ENCODE results near the gene CALHM1. TPM values are rescaled to one million over a fixed set of nuclear protein-coding genes. Genes with fewer than 3 reads are reported as not detected.

CALHM1 gene
- total RNA-seq, 4 donors from 2014 or later, result not detected

DNA sequence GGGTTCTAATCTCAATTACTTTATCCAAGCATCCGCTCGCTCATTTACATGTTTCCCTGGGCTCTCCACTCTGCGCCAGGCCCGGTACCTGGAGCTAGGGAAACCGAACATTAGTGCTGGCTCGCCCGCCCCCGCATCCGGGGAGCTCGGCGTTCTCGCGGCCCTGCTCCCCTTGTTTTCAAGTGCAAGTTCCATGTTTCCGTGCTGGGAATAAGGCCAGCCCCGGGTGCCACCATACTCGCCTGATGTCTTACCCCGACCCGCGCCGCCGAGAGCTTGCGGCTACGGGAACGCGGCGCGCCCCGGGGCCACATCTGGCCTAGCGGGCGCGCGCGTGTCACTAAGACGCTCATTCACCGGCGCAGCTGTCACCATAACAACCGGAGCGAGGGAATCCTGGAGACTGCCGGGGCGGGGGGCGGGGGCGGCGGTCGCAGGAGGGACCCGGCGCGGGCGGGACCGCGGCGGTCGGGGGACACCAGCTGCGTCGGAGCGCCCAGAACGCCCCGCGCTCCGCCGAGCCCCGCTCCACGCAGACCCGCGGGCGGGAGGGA lies 34.7 kb upstream of the CALHM1 start, which contains the start of gene NEURL1:
Gene NEURL1, plus strand, starts transcription at position 344 of the 554 bp plus-strand sequence. CDS start 683 bp downstream, outside the sequence.
- ATAC-seq (peak in 1 of 2 donors; percentile 25), DNase-seq (no peak)
- intact Hi-C loops (cut with DNase I; ENCODE audit: low total_unique reads), result no loop called here
- no peaks in the 10 kb centered on the region for H3K9me3 ChIP-seq
- H3K36me3 ChIP-seq, result no peaks in the 10 kb centered on the region
- H3K4me3 ChIP-seq, result peak within 1 kb of the TSS; percentile 42 to 61 (median 51)
- H3K4me1 ChIP-seq, result peaks cover 0 to 8% of the 10 kb centered on the region in 2 donors
- H3K27me3 ChIP-seq, result peaks cover 13 to 15% (median 13%) of the 10 kb centered on the region in 3 donors
- no peak within 1 kb of the TSS for H3K27ac ChIP-seq
- TF ChIP-seq, protein P1, sequence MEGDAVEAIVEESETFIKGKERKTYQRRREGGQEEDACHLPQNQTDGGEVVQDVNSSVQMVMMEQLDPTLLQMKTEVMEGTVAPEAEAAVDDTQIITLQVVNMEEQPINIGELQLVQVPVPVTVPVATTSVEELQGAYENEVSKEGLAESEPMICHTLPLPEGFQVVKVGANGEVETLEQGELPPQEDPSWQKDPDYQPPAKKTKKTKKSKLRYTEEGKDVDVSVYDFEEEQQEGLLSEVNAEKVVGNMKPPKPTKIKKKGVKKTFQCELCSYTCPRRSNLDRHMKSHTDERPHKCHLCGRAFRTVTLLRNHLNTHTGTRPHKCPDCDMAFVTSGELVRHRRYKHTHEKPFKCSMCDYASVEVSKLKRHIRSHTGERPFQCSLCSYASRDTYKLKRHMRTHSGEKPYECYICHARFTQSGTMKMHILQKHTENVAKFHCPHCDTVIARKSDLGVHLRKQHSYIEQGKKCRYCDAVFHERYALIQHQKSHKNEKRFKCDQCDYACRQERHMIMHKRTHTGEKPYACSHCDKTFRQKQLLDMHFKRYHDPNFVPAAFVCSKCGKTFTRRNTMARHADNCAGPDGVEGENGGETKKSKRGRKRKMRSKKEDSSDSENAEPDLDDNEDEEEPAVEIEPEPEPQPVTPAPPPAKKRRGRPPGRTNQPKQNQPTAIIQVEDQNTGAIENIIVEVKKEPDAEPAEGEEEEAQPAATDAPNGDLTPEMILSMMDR (IDR thresholded peaks at IDR 0.05 in 4 of 5, conservative IDR thresholded peaks at IDR 0.05 in 1 of 5), result no peak
- in situ Hi-C loops (cut with MboI; ENCODE audit: low sequenced_read_pairs in 4 of 4), result no loop called here

DNA sequence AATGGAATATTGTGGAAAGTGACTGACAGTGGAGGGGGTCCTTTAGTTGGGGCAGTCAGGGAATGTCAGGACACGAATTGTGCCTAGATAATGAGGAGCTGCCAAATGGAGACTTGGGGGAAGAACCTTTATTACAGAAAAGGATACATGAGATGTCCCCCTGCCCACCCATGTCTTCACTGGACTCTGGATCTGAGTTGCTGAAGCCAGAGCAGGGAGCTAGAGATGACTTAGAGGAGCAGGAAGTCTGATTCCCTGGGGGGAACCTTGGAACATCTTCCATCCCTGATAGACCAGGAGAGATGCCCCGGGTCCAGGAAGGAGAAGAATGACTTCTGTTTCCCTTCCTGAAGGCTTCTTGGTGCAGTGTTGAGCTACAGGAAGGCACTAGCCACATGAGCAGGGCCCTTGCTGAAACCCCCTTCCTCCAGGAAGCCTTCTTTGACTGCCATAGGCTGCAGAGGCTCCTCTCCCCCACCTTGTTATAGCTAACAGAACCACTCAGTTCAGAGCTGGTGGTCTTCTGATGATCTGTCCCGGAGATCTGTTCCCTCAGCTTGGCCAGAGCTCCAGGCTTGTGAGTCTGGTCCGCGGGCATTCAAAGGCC lies 34.1 kb upstream of the CALHM1 start:
- TF ChIP-seq, protein P1 (IDR thresholded peaks at IDR 0.05 in 4 of 5, conservative IDR thresholded peaks at IDR 0.05 in 1 of 5), result no peak
- TF ChIP-seq POLR2A (IDR thresholded peaks at IDR 0.05), result no peak
- Histone ChIP-seq H3K4me3 (peak overlapping the region in 1 of 4 donors; percentile 42), H3K36me3 (no peaks in the 10 kb centered on the region), H3K27ac (no peak overlapping the region), H3K4me1 (peaks cover 0 to 8% of the 10 kb centered on the region in 2 donors), H3K9me3 (no peaks in the 10 kb centered on the region), H3K27me3 (peaks cover 13 to 15% (median 13%) of the 10 kb centered on the region in 3 donors)
- intact Hi-C loops (cut with DNase I; ENCODE audit: low total_unique reads) (no loop called here), in situ Hi-C loops (cut with MboI; ENCODE audit: low sequenced_read_pairs in 4 of 4) (no loop called here)
- no peak for DNase-seq
- ATAC-seq, result no peak

DNA sequence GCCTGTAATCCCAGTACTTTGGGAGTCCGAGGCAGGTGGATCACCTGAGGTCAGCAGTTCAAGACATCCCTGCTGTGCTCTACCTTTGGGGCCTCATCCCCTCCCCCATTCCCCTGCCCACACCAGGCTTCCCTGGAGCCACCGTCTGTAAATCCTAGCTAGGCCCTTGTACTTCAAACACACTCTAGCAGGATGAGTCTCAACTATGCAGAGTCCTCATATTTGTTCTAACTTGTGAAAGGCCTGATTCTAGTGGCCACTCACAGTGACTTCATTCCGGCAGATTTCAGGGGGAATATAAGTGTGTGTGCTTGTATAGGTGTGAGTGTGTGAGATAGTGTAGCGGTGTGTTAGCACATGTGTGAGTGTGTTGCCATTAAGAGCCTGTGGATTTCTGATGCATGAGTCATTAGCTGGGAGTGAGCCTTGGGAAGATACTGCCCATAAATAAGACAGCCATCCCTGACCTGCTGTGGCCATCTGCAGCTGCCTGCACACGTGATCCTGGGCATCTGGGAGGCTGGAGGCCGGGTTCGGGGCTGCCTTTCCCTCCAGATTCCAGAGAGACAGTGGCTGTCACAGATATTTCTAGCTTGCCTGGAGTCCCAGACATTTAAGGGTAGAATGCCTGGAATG lies 33.1 kb upstream of the CALHM1 start:
- intact Hi-C loops (cut with DNase I; ENCODE audit: low total_unique reads) (no loop called here), in situ Hi-C loops (cut with MboI; ENCODE audit: low sequenced_read_pairs in 4 of 4) (no loop called here)
- Histone ChIP-seq H3K27me3 (peaks cover 13 to 15% (median 13%) of the 10 kb centered on the region in 3 donors), H3K4me3 (no peak overlapping the region), H3K9me3 (no peaks in the 10 kb centered on the region), H3K36me3 (no peaks in the 10 kb centered on the region), H3K4me1 (peaks cover 0 to 8% of the 10 kb centered on the region in 2 donors), H3K27ac (no peak overlapping the region)
- DNase-seq (no peak), ATAC-seq (peak; percentile 46 to 60)
- TF ChIP-seq POLR2A (IDR thresholded peaks at IDR 0.05), result no peak
- TF ChIP-seq, protein P1 (IDR thresholded peaks at IDR 0.05 in 4 of 5, conservative IDR thresholded peaks at IDR 0.05 in 1 of 5), result no peak

DNA sequence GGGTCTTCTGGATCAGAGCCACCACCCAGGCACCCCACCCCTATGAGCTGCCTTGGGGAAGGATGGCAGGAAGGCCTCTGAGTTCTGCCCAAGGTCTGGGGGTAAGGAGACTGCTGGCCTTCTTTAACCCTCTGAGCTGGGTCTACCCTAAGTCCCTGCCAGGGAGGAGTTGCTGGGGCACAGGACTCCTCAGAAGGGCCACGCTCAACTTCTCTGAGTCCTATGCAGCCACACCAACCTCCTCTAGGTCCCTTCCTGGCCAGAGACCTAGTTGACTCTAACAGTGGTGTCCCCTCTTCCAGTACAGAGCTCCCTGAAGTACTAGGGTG lies 32.2 kb upstream of the CALHM1 start:
- peaks cover 0 to 8% of the 10 kb centered on the region in 2 donors for H3K4me1 ChIP-seq
- no peak overlapping the region for H3K27ac ChIP-seq
- peaks cover 13 to 15% (median 13%) of the 10 kb centered on the region in 3 donors for H3K27me3 ChIP-seq
- ATAC-seq (no peak), DNase-seq (no peak)
- H3K36me3 ChIP-seq, result no peaks in the 10 kb centered on the region
- no peak for TF ChIP-seq POLR2A (IDR thresholded peaks at IDR 0.05)
- TF ChIP-seq, protein P1 (IDR thresholded peaks at IDR 0.05 in 4 of 5, conservative IDR thresholded peaks at IDR 0.05 in 1 of 5), result no peak
- intact Hi-C loops (cut with DNase I; ENCODE audit: low total_unique reads) (no loop called here), in situ Hi-C loops (cut with MboI; ENCODE audit: low sequenced_read_pairs in 4 of 4) (no loop called here)
- no peaks in the 10 kb centered on the region for H3K9me3 ChIP-seq
- no peak overlapping the region for H3K4me3 ChIP-seq

Data from gastrocnemius medialis (tissue), 4 donors.